Measurements from ENCODE around the gene DUSP8. TPM values are rescaled to one million over a fixed set of nuclear protein-coding genes. Genes with fewer than 3 reads are reported as not detected.
"Not testable (repeated sequence)": the region's sequence is repeated elsewhere in the genome, so short reads cannot be mapped to it uniquely, and the experiment has no call there.

DUSP8 gene
- total and polyA plus RNA-seq, 2 of the 8 experiments (the other 6 are each of a cell fraction or from before 2014, with no cell fraction given), result 2.8 to 3.6 TPM

DNA sequence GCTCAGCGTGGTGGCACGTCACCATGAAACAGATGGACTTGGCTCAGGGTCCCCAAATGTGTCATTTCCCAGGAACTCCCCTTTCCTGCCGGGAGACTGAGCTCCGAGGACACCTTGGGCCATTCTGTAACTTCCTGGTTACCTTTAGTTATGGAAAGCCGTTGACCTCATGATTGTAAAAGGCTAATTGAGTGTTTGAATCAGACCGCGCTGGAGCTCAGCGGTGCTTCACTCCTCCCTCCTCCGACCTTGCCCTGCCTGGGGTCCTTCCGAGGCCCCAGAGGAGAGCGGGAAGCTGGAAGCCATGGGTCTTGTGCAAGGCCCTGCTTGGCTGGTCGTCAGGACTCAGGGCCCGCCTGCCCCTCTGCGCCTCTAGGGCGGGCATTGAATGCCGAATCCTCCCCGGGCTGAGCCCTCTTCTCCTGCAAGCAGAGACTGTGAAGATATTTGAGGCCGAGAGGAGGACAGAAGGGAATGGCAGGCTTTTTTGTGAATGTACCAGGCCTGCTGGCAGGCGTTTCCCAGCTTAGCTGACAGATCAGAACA is 24.6 kb upstream of the DUSP8 start:
- not testable (repeated sequence) for H3K4ac ChIP-seq (replicated peaks; ENCODE audit: insufficient read length, low read depth, low read length); DNase-seq (ENCODE audit: low read depth in 1 of 2, low spot score in 2 of 2); H3K79me2 ChIP-seq (ENCODE audit: control insufficient read depth in 1 of 2, insufficient read depth in 2 of 2, low read length in 2 of 2); H3K36me3 ChIP-seq (ENCODE audit: control insufficient read depth in 2 of 4, insufficient read depth in 4 of 4, low read length in 3 of 4); H2BK120ac ChIP-seq (replicated peaks; ENCODE audit: low read depth, low read length); H4K20me1 ChIP-seq (replicated peaks in 1 of 2; ENCODE audit: control insufficient read depth in 1 of 2, insufficient read depth in 2 of 2, low read length in 2 of 2); H3K9ac ChIP-seq (replicated peaks in 1 of 4; ENCODE audit: extremely low read depth in 1 of 4, low read depth in 3 of 4, low read length in 3 of 4); H3K23me2 ChIP-seq (ENCODE audit: low read depth, low read length); H3K27ac ChIP-seq (ENCODE audit: low read depth, low read length); H2AK5ac ChIP-seq (ENCODE audit: low read depth, low read length); H3K56ac ChIP-seq (replicated peaks; ENCODE audit: insufficient read length, low read depth, low read length); H3K14ac ChIP-seq (ENCODE audit: insufficient read length); FAIRE-seq; H3K9me3 ChIP-seq (ENCODE audit: insufficient read depth in 2 of 2, low read depth in 1 of 2, low read length in 1 of 2); H3K79me1 ChIP-seq (ENCODE audit: low read depth, low read length); H3K23ac ChIP-seq (ENCODE audit: insufficient read length); H4K8ac ChIP-seq (ENCODE audit: extremely low read depth, insufficient read depth, low read length); H2BK20ac ChIP-seq (ENCODE audit: low read length); H4K91ac ChIP-seq (replicated peaks; ENCODE audit: insufficient read length, low read length); H3K27me3 ChIP-seq (replicated peaks in 1 of 4; ENCODE audit: control insufficient read depth in 3 of 4, extremely low read depth in 1 of 4, insufficient read depth in 3 of 4, low read length in 3 of 4)
- Histone ChIP-seq H3K4me2 (ENCODE audit: insufficient read depth in 1 of 2, low read depth in 2 of 2, low read length in 2 of 2) (peak overlapping the region; percentile 37 to 59), H2AFZ (ENCODE audit: low read length) (peak overlapping the region; percentile 93), H3K18ac (ENCODE audit: extremely low read depth, low read length) (peak overlapping the region; percentile 71; the same call in 1 of the 2 replicates), H2BK15ac (ENCODE audit: low read length) (peak overlapping the region; percentile 40; the same call in 1 of the 2 replicates), H3K4me3 (ENCODE audit: extremely low read depth in 1 of 4, insufficient read depth in 2 of 4, low read depth in 3 of 4, low read length in 4 of 4) (0 out of 8 replicates have a peak overlapping the region, but pooled peaks of 1 of the 4 experiments have one; percentile 10), H3K4me1 (replicated peaks in 1 of 4; ENCODE audit: control insufficient read depth in 3 of 4, insufficient read depth in 4 of 4, low read length in 3 of 4) (peaks cover 2 to 13% (median 5%) of the 10 kb centered on the region in 4 experiments), H2BK12ac (ENCODE audit: low read depth, low read length) (peak overlapping the region; percentile 96; the same call in 1 of the 2 replicates), H2BK5ac (ENCODE audit: low read depth, low read length) (peak overlapping the region; percentile 44; the same call in 1 of the 2 replicates), H4K5ac (ENCODE audit: insufficient read length, low read depth, low read length) (peak overlapping the region; percentile 47)
- 31% methylated on average over 19 of the region's 19 CpGs; no CpG with 5 or more reads in 1 of the 2 experiments for WGBS, 2 experiments (ENCODE audit: extremely low coverage in 1 of 2, insufficient coverage in 1 of 2, insufficient read length in 1 of 2, insufficient replicate concordance in 2 of 2, low coverage in 1 of 2, low lambda C conversion rate in 2 of 2, missing lambda C conversion rate in 1 of 2)
- ChIA-PET CTCF (ENCODE audit: partially characterized antibody) (interaction anchor here (1.3 to 7.7 kb wide), 14 partner anchors 13 to 91 kb away, joined by 3 to 95 read pairs (median 10); partner anchors contain the start of gene KRTAP5-5), POLR2A (ENCODE audit: partially characterized antibody) (interaction anchor here (1.1 to 1.4 kb wide), 2 partner anchors 22 to 32 kb away, joined by 3 to 6 read pairs; no protein-coding TSS in a partner anchor)
- TF ChIP-seq, protein P1, sequence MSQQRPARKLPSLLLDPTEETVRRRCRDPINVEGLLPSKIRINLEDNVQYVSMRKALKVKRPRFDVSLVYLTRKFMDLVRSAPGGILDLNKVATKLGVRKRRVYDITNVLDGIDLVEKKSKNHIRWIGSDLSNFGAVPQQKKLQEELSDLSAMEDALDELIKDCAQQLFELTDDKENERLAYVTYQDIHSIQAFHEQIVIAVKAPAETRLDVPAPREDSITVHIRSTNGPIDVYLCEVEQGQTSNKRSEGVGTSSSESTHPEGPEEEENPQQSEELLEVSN (IDR thresholded peaks at IDR 0.05), result peak; percentile 46; the same call in 1 of the 2 replicates
